Testis (tissue), 5 donors: Measurements from ENCODE around the gene GLIPR1. TPM values are rescaled to one million over a fixed set of nuclear protein-coding genes. Genes with fewer than 3 reads are reported as not detected.

Source experiments
- DNase-seq: peaks from one replicate; pipeline ENCODE4 v3.0.0-alpha.2; 2019
- H3K27ac ChIP-seq, 2 donors: fragments of 200-600 bp; sonication (generic); one replicate each; pipeline ENCODE4 v1.5.1; 2019
- H3K27me3 ChIP-seq: fragments of 200-600 bp; sonication (generic); one replicate; pipeline ENCODE4 v1.5.1; 2019
- H3K36me3 ChIP-seq: fragments of 200-600 bp; sonication (generic); one replicate; pipeline ENCODE4 v1.5.1; 2017; ENCODE audit warnings: low read depth; ENCODE audit errors: missing control alignments
- H3K4me1 ChIP-seq: fragments of 200-600 bp; sonication (generic); one replicate; pipeline ENCODE4 v1.5.1; 2019
- H3K4me3 ChIP-seq, 2 donors: fragments of 200-600 bp; sonication (generic); one replicate each; pipeline ENCODE4 v1.5.1; 2017 to 2019
- H3K9me3 ChIP-seq: fragments of 200-600 bp; sonication (generic); one replicate; pipeline ENCODE4 v1.5.1; 2017
- POLR2A ChIP-seq: fragments of 450-650 bp; IDR thresholded peaks from one replicate; pipeline ENCODE4 v1.6.1; 2017; ENCODE audit warnings: antibody characterized with exemption, mild to moderate bottlenecking, moderate library complexity
- WGBS, 2 donors: methylation state at CpG; one replicate each; pipeline ENCODE4 v1.1.5; 2018; 5-methylcytosine and 5-hydroxymethylcytosine counted together
- intact Hi-C: fragments of 100-400 bp; cut with DNase I; formaldehyde crosslinking; loops from one replicate; pipeline ENCODE4 v1.15.1; 2023; ENCODE audit warnings: low total_unique reads
- long read RNA-seq, 2 donors: transcript quantifications; one replicate each; lab custom pipeline, GENCODE V29; 2026
- polyA plus RNA-seq: library from polyadenylated mRNA; stranded (reverse); fragments of 350-450 nt; fragmentation: Illumina TruSeq; extraction: RNeasy Lipid Tissue Mini Kit (QIAGEN cat#74804); gene quantifications from one replicate; pipeline ENCODE4 v1.2.3, GENCODE V29; 2014; ENCODE audit warnings: low read depth, low replicate concordance; ENCODE audit not compliant: insufficient read depth
- total RNA-seq, 2 donors: library from RNA; depleted of rRNA; stranded (reverse); fragments of >200 nt; gene quantifications; one replicate each; pipeline ENCODE4 v1.2.3, GENCODE V29; 2016
- TF ChIP-seq, protein P1 (sequence below), 3 experiments: fragments of 450-650 bp in 2 of 3; fragments of 200-600 bp in 1 of 3; sonication (generic) in 1 of 3; IDR thresholded peaks; one replicate each; pipeline ENCODE4 v1.5.1; 2016 to 2019; ENCODE audit warnings: antibody characterized with exemption in 3 of 3, mild to moderate bottlenecking in 2 of 3, moderate library complexity in 1 of 3

The GLIPR1 gene
- 1 to 10 TPM; 3.5 to 4.3 TPM for total RNA-seq
- 11.8 TPM for polyA plus RNA-seq
- long read RNA-seq, donor 1, full-length matches to known transcripts = 3 of 130 reads
- long read RNA-seq, donor 1, partial matches to known transcripts = 67 of 130 reads
- long read RNA-seq, donor 1, other reads (novel, unspliced or antisense) = 60 of 130 reads
- long read RNA-seq, donor 2, full-length matches to known transcripts = 5 of 41 reads
- long read RNA-seq, donor 2, partial matches to known transcripts = 18 of 41 reads
- long read RNA-seq, donor 2, other reads (novel, unspliced or antisense) = 18 of 41 reads

DNA sequence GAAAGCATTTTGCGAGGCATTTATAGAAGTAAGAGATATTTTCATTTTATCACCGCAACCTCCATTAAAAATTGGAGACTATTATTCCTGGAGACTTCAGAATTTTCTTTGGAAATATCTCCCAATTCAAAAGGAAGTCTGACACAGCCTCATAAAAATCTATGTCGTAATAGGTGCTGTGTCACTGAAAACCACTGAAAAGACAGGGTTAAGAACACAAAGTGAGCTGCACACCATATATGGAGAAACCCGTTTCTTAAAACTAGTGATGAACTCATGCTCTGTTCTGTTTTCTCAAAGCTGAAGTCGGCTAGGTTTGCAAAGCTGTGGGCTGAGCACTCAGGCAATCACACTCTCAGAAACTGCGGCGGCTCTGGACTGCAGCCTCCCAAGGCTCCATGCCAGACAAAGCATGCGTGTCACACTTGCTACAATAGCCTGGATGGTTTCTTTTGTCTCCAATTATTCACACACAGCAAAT lies at the start of gene GLIPR1:
Gene GLIPR1, plus strand, starts transcription at position 287 of the 481 bp plus-strand sequence. Its CDS starts 126 bp downstream, at position 413.
- H3K27me3 ChIP-seq = no peaks in the 10 kb centered on the region
- peak; percentile 73 for DNase-seq
- 31 to 45% methylated on average over 8 of the region's 8 CpGs for WGBS, 2 donors
- H3K27ac ChIP-seq = peak within 1 kb of the TSS in 1 of 2 donors; percentile 71
- H3K4me1 ChIP-seq = no peaks in the 10 kb centered on the region
- intact Hi-C loops = no loop called here
- H3K4me3 ChIP-seq = peak within 1 kb of the TSS; percentile 40 to 44
- H3K36me3 ChIP-seq = no peaks in the 10 kb centered on the region
- TF ChIP-seq, protein P1, sequence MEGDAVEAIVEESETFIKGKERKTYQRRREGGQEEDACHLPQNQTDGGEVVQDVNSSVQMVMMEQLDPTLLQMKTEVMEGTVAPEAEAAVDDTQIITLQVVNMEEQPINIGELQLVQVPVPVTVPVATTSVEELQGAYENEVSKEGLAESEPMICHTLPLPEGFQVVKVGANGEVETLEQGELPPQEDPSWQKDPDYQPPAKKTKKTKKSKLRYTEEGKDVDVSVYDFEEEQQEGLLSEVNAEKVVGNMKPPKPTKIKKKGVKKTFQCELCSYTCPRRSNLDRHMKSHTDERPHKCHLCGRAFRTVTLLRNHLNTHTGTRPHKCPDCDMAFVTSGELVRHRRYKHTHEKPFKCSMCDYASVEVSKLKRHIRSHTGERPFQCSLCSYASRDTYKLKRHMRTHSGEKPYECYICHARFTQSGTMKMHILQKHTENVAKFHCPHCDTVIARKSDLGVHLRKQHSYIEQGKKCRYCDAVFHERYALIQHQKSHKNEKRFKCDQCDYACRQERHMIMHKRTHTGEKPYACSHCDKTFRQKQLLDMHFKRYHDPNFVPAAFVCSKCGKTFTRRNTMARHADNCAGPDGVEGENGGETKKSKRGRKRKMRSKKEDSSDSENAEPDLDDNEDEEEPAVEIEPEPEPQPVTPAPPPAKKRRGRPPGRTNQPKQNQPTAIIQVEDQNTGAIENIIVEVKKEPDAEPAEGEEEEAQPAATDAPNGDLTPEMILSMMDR (IDR thresholded peaks at IDR 0.05) = no peak
- TF ChIP-seq POLR2A = no peak
- no peaks in the 10 kb centered on the region for H3K9me3 ChIP-seq

- Histone ChIP-seq H3K27me3 (no peaks in the 10 kb centered on the region), H3K9me3 (no peaks in the 10 kb centered on the region), H3K36me3 (no peaks in the 10 kb centered on the region), H3K4me1 (no peaks in the 10 kb centered on the region), H3K4me3 (no peak overlapping the region), H3K27ac (no peak overlapping the region)
- no peak for DNase-seq
- no peak for TF ChIP-seq POLR2A
- TF ChIP-seq, protein P1 (IDR thresholded peaks at IDR 0.05) = no peak
- WGBS, 2 donors = 57 to 69% methylated on average over 1 of the region's 1 CpG
- intact Hi-C loops = no loop called here
Observed at GRCh38 chr12:75432924-75433323, 47.6 kb upstream of the GLIPR1 start.

GRCh38 chr12:75437564-75437963 lies 43.0 kb upstream of the GLIPR1 start:
- Histone ChIP-seq H3K36me3 (no peaks in the 10 kb centered on the region), H3K4me1 (no peaks in the 10 kb centered on the region), H3K27me3 (no peaks in the 10 kb centered on the region), H3K4me3 (no peak overlapping the region), H3K27ac (no peak overlapping the region), H3K9me3 (no peaks in the 10 kb centered on the region)
- intact Hi-C loops = no loop called here
- 84 to 91% methylated on average over 2 of the region's 2 CpGs for WGBS, 2 donors
- no peak for TF ChIP-seq POLR2A
- TF ChIP-seq, protein P1 (IDR thresholded peaks at IDR 0.05) = no peak
- DNase-seq = no peak

- H3K9me3 ChIP-seq = no peaks in the 10 kb centered on the region
- no peak overlapping the region for H3K4me3 ChIP-seq
- DNase-seq = no peak
- TF ChIP-seq, protein P1 (IDR thresholded peaks at IDR 0.05) = no peak
- TF ChIP-seq POLR2A = no peak
- H3K27me3 ChIP-seq = no peaks in the 10 kb centered on the region
- H3K4me1 ChIP-seq = no peaks in the 10 kb centered on the region
- intact Hi-C loops = no loop called here
- WGBS, 2 donors = 71 to 87% methylated on average over 3 to 4 of the region's 4 CpGs
- H3K27ac ChIP-seq = no peak overlapping the region
- H3K36me3 ChIP-seq = no peaks in the 10 kb centered on the region
Observed at GRCh38 chr12:75438059-75438754, 42.3 kb upstream of the GLIPR1 start.
